Neural progenitor cell (in vitro differentiated cells): ENCODE measurements around the gene DNAJC1.

ENCODE experiments used
- EZH2phosphoT487 ChIP-seq: fragments of 200-600 bp; sonication (generic); IDR thresholded peaks from 2 replicates; pipeline ENCODE4 v1.6.1; 2017; ENCODE audit warnings: antibody characterized with exemption
- TF ChIP-seq, protein P1 (sequence below): fragments of 200-600 bp; sonication (generic); IDR thresholded peaks from 2 replicates; pipeline ENCODE4 v1.5.1; 2017; ENCODE audit warnings: antibody characterized with exemption, mild to moderate bottlenecking

DNA sequence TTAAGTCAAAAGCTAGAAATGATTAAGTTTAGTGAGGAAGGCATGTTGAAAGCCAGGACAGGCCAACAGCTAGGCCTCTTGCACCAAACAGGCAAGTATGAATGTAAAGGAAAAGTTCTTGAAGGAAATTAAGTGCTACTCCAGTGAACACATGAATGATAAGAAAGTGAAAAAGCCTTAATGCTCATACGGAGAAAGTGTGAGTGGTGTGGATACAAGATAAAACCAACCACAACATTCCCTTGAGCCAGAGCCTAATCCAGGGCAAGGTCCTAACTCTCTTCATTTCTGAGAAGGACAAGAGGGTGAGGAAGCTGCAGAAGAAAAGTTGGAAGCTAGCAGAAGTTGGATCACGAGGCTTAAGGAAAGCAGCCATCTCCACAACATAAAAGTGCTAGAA lies 53.0 kb downstream of the DNAJC1 start:
- TF ChIP-seq, protein P1, sequence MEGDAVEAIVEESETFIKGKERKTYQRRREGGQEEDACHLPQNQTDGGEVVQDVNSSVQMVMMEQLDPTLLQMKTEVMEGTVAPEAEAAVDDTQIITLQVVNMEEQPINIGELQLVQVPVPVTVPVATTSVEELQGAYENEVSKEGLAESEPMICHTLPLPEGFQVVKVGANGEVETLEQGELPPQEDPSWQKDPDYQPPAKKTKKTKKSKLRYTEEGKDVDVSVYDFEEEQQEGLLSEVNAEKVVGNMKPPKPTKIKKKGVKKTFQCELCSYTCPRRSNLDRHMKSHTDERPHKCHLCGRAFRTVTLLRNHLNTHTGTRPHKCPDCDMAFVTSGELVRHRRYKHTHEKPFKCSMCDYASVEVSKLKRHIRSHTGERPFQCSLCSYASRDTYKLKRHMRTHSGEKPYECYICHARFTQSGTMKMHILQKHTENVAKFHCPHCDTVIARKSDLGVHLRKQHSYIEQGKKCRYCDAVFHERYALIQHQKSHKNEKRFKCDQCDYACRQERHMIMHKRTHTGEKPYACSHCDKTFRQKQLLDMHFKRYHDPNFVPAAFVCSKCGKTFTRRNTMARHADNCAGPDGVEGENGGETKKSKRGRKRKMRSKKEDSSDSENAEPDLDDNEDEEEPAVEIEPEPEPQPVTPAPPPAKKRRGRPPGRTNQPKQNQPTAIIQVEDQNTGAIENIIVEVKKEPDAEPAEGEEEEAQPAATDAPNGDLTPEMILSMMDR: no peak
- no peak for TF ChIP-seq EZH2phosphoT487
